PC-3 (cell line): ENCODE results near the gene UQCRC2. TPM values are rescaled to one million over a fixed set of nuclear protein-coding genes. Genes with fewer than 3 reads are reported as not detected.

Experiments
- ATAC-seq: fragments of 200-7000 bp; cut with Tn5 transposase; 2 replicates; pipeline ENCODE4 v1.9.1; 2020; ENCODE audit warnings: mild to moderate bottlenecking, moderate library complexity
- BruUV-seq: library from RNA; stranded (reverse); fragments of 400-500 nt; replicated peaks from 2 replicates; lab custom pipeline; 2021; lab: Mats Ljungman, UMichigan
- CTCF ChIA-PET: fragments of 300-600 bp; sonication (Branson Sonifier 250); formaldehyde crosslinking; loops from one replicate; lab custom pipeline; 2022; ENCODE audit warnings: antibody characterized with exemption; lab: Charles Lee
- POLR2A ChIA-PET: fragments of 300-600 bp; sonication (Branson Sonifier 250); formaldehyde crosslinking; loops from one replicate; lab custom pipeline; 2022; ENCODE audit warnings: antibody characterized with exemption; ENCODE audit not compliant: unreplicated experiment; lab: Charles Lee
- DNase-seq: peaks from one replicate; pipeline ENCODE4 v3.0.0-alpha.2; 2015
- H2AFZ ChIP-seq: fragments of 300-600 bp; sonication (generic); 2 replicates; pipeline ENCODE4 v1.6.0; 2016; ENCODE audit warnings: antibody characterized with exemption, low read length
- H3F3A ChIP-seq: fragments of 300-600 bp; sonication (generic); one replicate; pipeline ENCODE4 v1.6.0; 2017; ENCODE audit warnings: antibody characterized with exemption, low read length, control low read depth, mild to moderate bottlenecking; ENCODE audit not compliant: unreplicated experiment
- H3K27ac ChIP-seq: fragments of 300-600 bp; sonication (generic); 2 replicates; pipeline ENCODE4 v1.5.1; 2016; ENCODE audit warnings: mild to moderate bottlenecking, low read length
- H3K27me3 ChIP-seq: fragments of 300-600 bp; sonication (generic); 2 replicates; pipeline ENCODE4 v1.6.1; 2016; ENCODE audit warnings: low read length, mixed read lengths
- H3K36me3 ChIP-seq: fragments of 300-600 bp; sonication (generic); 2 replicates; pipeline ENCODE4 v1.6.1; 2016; ENCODE audit warnings: low read depth, mixed run types, low read length, mixed read lengths
- H3K4me1 ChIP-seq: fragments of 300-600 bp; sonication (generic); 2 replicates; pipeline ENCODE4 v1.5.1; 2016; ENCODE audit warnings: low read length; ENCODE audit not compliant: insufficient read depth
- H3K4me2 ChIP-seq: fragments of 300-600 bp; sonication (generic); 2 replicates; pipeline ENCODE4 v1.6.0; 2016; ENCODE audit warnings: low read length
- H3K4me3 ChIP-seq: fragments of 300-600 bp; sonication (generic); 2 replicates; pipeline ENCODE4 v1.5.1; 2016; ENCODE audit warnings: mild to moderate bottlenecking, low read length, mixed read lengths
- H3K79me2 ChIP-seq: fragments of 300-600 bp; sonication (generic); 2 replicates; pipeline ENCODE4 v1.6.1; 2017; ENCODE audit warnings: low read length, mixed read lengths
- H3K9ac ChIP-seq: fragments of 300-600 bp; sonication (generic); 2 replicates; pipeline ENCODE4 v1.6.0; 2016; ENCODE audit warnings: mild to moderate bottlenecking, low read length
- H3K9me2 ChIP-seq: fragments of 300-600 bp; sonication (generic); replicated peaks from 2 replicates; pipeline ENCODE4 v1.6.1; 2016; ENCODE audit warnings: mixed run types, low read length, mixed read lengths
- H3K9me3 ChIP-seq: fragments of 300-600 bp; sonication (generic); 2 replicates; pipeline ENCODE4 v1.6.1; 2016; ENCODE audit warnings: low read length, mixed read lengths
- H4K20me1 ChIP-seq: fragments of 300-600 bp; sonication (generic); 2 replicates; pipeline ENCODE4 v1.6.1; 2016; ENCODE audit warnings: low read length, mixed read lengths
- EZH2 ChIP-seq: fragments of 300-600 bp; sonication (generic); IDR thresholded peaks from one replicate; pipeline ENCODE4 v1.6.1; 2017; ENCODE audit warnings: antibody characterized with exemption, mild to moderate bottlenecking, low read length; ENCODE audit not compliant: unreplicated experiment
- EZH2phosphoT487 ChIP-seq: fragments of 300-600 bp; sonication (generic); IDR thresholded peaks from 2 replicates; pipeline ENCODE4 v1.6.1; 2018; ENCODE audit warnings: mild to moderate bottlenecking, antibody characterized with exemption, low read length, borderline replicate concordance
- intact Hi-C: fragments of 100-400 bp; cut with micrococcal nuclease; formaldehyde crosslinking; loops from 2 replicates; pipeline ENCODE4 v1.9.0; 2023
- total RNA-seq: library from RNA; depleted of rRNA; stranded (reverse); fragments of >200 nt; gene quantifications from 2 replicates; pipeline ENCODE4 v1.2.3, GENCODE V29; 2014
- TF ChIP-seq, protein P1 (sequence below): fragments of 300-600 bp; sonication (generic); conservative IDR thresholded peaks from 2 replicates; pipeline ENCODE4 v1.5.1; 2017; ENCODE audit warnings: antibody characterized with exemption, low read depth, mild to moderate bottlenecking, low read length

The UQCRC2 gene
- total RNA-seq, 1 experiment from 2014 or later: 116 TPM

DNA sequence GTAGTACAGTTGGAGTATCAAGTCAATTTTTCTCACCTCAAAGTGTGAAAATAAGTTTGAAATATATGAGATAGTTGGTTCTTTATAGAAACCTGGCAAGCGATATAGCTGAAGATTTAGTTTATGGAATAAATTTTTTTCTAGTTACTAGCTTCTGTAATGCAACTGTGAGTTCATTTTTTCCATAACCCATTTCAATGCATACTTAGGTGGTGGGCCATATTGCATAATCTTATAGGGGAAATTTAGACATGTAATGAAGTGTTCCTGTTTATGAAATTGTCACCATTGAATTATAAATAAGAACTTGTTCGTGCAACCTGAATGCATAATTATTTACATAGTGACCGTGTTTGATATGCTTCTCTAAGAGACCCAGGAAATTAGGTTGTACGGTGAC lies 63.8 kb downstream of the UQCRC2 start:
- BruUV-seq: no TSS peak
- Histone ChIP-seq H3K36me3 (no peaks in the 10 kb centered on the region; the same call in 1 of the 2 replicates), H3K9me3 (no peaks in the 10 kb centered on the region), H3K4me1 (peaks cover 61% of the 10 kb centered on the region), H2AFZ (no peak overlapping the region), H3K27ac (no peak overlapping the region), H3K27me3 (no peaks in the 10 kb centered on the region), H3K9ac (no peak overlapping the region), H3K79me2 (peaks cover 100% of the 10 kb centered on the region), H3K9me2 (no peaks in the 10 kb centered on the region), H3K4me2 (peak overlapping the region; percentile 18), H4K20me1 (0 out of 2 replicates have a peak, but pooled peaks cover 3% of the 10 kb centered on the region), H3F3A (no peaks in the 10 kb centered on the region), H3K4me3 (no peak overlapping the region)
- intact Hi-C loops: no loop called here
- no peak for TF ChIP-seq EZH2phosphoT487
- TF ChIP-seq, protein P1, sequence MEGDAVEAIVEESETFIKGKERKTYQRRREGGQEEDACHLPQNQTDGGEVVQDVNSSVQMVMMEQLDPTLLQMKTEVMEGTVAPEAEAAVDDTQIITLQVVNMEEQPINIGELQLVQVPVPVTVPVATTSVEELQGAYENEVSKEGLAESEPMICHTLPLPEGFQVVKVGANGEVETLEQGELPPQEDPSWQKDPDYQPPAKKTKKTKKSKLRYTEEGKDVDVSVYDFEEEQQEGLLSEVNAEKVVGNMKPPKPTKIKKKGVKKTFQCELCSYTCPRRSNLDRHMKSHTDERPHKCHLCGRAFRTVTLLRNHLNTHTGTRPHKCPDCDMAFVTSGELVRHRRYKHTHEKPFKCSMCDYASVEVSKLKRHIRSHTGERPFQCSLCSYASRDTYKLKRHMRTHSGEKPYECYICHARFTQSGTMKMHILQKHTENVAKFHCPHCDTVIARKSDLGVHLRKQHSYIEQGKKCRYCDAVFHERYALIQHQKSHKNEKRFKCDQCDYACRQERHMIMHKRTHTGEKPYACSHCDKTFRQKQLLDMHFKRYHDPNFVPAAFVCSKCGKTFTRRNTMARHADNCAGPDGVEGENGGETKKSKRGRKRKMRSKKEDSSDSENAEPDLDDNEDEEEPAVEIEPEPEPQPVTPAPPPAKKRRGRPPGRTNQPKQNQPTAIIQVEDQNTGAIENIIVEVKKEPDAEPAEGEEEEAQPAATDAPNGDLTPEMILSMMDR: no peak
- POLR2A ChIA-PET: interaction anchor here (0.8 kb wide), 1 partner anchor 9 kb away, joined by 12 read pairs; no protein-coding TSS in a partner anchor
- ATAC-seq: no peak
- CTCF ChIA-PET: no interaction called here
- no peak for DNase-seq

DNA sequence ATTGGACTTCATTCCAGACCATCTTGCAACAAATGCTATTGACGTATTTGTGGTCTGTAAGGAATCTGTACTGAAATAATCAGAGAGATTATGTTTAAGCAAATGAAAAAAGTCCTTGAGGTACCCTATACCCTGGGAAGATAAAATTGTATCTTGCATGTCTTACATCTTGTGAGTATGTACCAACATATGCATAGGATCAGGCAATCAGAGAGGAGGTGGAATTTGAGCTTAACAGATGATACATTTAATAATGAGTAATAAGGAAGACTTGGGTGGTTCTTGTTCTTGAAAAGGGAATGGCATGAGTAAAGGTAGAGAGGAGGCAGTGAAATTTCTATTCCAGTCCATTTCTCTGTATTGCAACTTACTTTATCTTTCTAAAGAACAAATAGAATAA lies 65.4 kb downstream of the UQCRC2 start:
- no TSS peak for BruUV-seq
- peak; percentile 33 for ATAC-seq

DNA sequence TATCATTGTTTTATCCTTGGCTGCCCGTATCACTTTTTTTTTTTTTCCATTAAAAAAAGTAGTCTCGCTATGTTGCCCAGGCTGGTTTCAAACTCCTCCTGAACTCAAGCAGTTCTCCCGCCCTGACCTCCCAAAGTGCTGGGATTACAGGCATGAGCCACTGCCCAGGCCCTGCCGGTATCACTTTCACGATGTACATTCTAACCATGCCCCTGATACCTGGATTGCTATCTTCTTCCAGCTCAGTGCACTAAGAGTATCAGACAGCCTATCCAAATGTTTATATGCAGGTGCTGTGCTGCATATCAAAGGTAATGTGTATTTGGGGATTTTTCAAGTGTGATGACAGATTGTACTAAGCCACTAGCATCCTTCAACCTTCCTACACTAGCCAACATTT lies 69.0 kb downstream of the UQCRC2 start:
- TF ChIP-seq EZH2: no peak
- TF ChIP-seq EZH2phosphoT487: no peak
- TF ChIP-seq, protein P1: no peak
- no peaks in the 10 kb centered on the region for H4K20me1 ChIP-seq
- peaks cover 3% of the 10 kb centered on the region for H3K36me3 ChIP-seq
- H3K27me3 ChIP-seq: no peaks in the 10 kb centered on the region
- POLR2A ChIA-PET: no interaction called here
- peaks cover 3% of the 10 kb centered on the region for H3F3A ChIP-seq
- H3K79me2 ChIP-seq: peaks cover 88% of the 10 kb centered on the region
- intact Hi-C loops: no loop called here
- H3K9me3 ChIP-seq: no peaks in the 10 kb centered on the region
- DNase-seq (no peak), ATAC-seq (no peak)
- H2AFZ ChIP-seq: no peak overlapping the region
- H3K9ac ChIP-seq: no peak overlapping the region
- no TSS peak for BruUV-seq
- no peaks in the 10 kb centered on the region for H3K9me2 ChIP-seq
- H3K4me2 ChIP-seq: no peak overlapping the region
- H3K27ac ChIP-seq: no peak overlapping the region
- no peak overlapping the region for H3K4me3 ChIP-seq
- CTCF ChIA-PET: no interaction called here
- peaks cover 49% of the 10 kb centered on the region for H3K4me1 ChIP-seq

More for the DNA sequence above, 65.4 kb downstream of the UQCRC2 start:
- Histone ChIP-seq H3K4me1 (peaks cover 57% of the 10 kb centered on the region), H3K9me2 (no peaks in the 10 kb centered on the region), H3K27ac (no peak overlapping the region), H3K27me3 (no peaks in the 10 kb centered on the region), H3K4me3 (no peak overlapping the region), H3K9me3 (no peaks in the 10 kb centered on the region), H2AFZ (no peak overlapping the region), H3K9ac (no peak overlapping the region), H4K20me1 (no peaks in the 10 kb centered on the region), H3K79me2 (peaks cover 100% of the 10 kb centered on the region), H3K4me2 (no peak overlapping the region), H3F3A (no peaks in the 10 kb centered on the region), H3K36me3 (peaks cover 2% of the 10 kb centered on the region)
- ChIA-PET POLR2A (no interaction called here), CTCF (interaction anchor here (0.6 kb wide), 1 partner anchor 10 kb away, joined by 3 read pairs; no protein-coding TSS in a partner anchor)
- intact Hi-C loops: no loop called here
- TF ChIP-seq EZH2phosphoT487 (no peak), EZH2 (no peak)
- TF ChIP-seq, protein P1: no peak
- no peak for DNase-seq
